ENCODE measurements around the gene HMCN2.

Gene HMCN2

GRCh38 chr9:130286781-130287428, 21.3 kb downstream of the HMCN2 start:
- no peak for DNase-seq
- no peak for TF ChIP-seq GATA1 (IDR thresholded peaks at IDR 0.05; ENCODE audit: low read depth, low read length)
- no peak for TF ChIP-seq POLR2A (IDR thresholded peaks at IDR 0.05; ENCODE audit: low read length)

GRCh38 chr9:130287736-130288135, 22.2 kb downstream of the HMCN2 start:
- no peak for DNase-seq
- TF ChIP-seq POLR2A (IDR thresholded peaks at IDR 0.05; ENCODE audit: low read length) = no peak
- no peak for TF ChIP-seq GATA1 (IDR thresholded peaks at IDR 0.05; ENCODE audit: low read depth, low read length)

GRCh38 chr9:130288393-130288792, 22.8 kb downstream of the HMCN2 start:
- no peak for TF ChIP-seq GATA1 (IDR thresholded peaks at IDR 0.05; ENCODE audit: low read depth, low read length)
- TF ChIP-seq POLR2A (IDR thresholded peaks at IDR 0.05; ENCODE audit: low read length) = no peak
- no peak for DNase-seq

DNA sequence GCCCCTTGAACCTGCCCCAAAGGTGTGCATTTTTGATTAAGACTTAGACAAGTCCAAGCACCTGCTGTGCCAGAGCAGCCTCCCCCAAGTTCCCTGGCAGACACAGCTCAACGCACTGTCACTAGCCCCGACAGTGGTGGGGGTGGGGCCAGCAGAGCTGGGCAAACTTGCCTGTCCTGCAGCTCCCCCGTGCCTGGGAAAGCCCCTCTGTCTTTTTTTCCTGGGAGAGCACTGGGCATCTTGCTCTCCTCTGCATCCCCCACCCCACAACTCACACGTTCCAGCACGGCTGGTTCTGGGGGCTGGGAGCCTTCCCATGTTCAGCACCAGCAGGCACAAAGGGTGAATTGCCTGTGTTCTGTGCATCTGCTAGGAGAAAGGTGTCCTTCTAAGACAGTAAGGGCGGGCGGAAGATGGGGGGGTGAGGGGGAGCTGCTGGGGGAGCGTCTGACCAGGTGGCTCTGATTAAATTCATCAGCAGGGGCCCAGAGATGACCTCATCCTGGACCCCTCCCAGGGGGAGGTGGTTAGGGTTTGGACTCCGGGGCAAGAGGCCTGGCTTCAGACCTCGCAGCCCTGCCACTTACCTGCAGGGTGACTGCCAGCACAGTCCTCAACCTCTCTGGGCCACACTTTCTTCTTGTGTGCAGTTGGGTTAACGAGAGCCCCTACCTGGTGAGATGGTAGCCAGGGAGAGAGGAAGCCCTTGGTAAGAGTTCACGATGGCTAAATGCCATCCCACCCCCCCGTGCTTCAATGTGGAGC, 23.5 kb downstream of the HMCN2 start:
- no peak for DNase-seq
- no peak for TF ChIP-seq POLR2A (IDR thresholded peaks at IDR 0.05; ENCODE audit: low read length)
- TF ChIP-seq GATA1 (IDR thresholded peaks at IDR 0.05; ENCODE audit: low read depth, low read length) = no peak

GRCh38 chr9:130289711-130290241, 24.2 kb downstream of the HMCN2 start:
- no peak for DNase-seq
- TF ChIP-seq POLR2A (IDR thresholded peaks at IDR 0.05; ENCODE audit: low read length) (no peak), GATA1 (IDR thresholded peaks at IDR 0.05; ENCODE audit: low read depth, low read length) (no peak)

DNA sequence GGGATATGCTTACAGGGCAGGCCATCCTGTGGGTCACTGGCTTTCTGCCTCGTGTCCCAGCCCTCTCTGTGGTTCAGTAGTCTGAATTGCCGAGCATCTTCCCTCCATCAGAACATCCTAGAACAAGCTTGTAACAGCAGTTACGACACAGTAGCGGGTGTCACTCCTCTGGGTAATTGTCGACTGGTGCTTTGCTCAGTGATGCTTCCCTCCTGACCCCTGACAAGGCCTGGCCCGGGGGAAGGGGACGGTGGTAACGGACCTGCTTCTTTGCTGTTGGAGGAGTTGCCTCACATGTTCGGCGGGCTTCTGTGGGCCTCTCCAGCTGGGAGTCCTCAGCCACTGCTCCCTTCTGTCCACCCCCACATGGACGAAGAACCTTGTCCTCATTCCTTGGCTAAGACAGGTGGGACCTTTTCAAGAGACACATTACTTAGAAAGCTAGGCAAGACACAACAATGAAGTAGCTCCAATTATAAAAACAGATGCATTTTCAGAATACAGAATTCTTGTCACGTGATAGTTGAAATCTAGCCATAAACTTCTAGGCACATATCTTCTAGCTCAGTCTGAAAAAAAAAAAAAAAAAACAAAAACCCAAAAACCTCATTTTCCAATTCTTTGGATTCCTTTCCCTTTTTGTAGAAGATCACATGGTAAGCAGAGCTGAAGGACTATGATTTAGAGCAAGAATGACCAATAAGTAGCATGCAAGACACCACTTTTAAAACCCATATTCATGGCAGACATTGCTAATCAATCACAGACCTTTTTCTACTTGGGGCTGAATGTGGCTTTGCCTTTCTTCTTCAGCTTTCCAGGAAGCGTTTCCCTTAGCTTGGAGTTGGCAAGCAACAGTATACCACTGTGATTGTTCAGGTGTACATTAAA, 25.0 kb downstream of the HMCN2 start:
- no peak for DNase-seq
- TF ChIP-seq GATA1 (IDR thresholded peaks at IDR 0.05; ENCODE audit: low read depth, low read length) = no peak
- TF ChIP-seq POLR2A (IDR thresholded peaks at IDR 0.05; ENCODE audit: low read length) = no peak

DNA sequence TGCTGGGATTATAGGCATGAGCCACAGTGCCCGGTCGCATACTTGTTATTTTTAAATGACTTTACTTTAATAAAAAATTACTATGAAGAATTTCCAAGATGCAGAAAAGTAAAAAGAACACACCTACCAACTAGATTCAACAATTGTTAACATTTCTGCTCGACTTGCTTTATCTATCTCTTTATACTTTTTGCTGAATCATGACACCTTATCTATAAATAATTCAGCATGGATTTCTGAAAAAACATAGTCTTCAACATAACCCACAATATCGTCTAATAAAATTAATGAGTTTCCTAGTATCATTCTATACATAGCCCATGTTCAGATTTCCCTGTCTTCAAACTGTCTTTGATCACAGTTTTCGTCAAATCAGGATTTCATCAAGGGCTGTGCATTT, 25.9 kb downstream of the HMCN2 start:
- TF ChIP-seq POLR2A (IDR thresholded peaks at IDR 0.05; ENCODE audit: low read length) (no peak), GATA1 (IDR thresholded peaks at IDR 0.05; ENCODE audit: low read depth, low read length) (no peak)
- DNase-seq = no peak

- DNase-seq = no peak
Observed at GRCh38 chr9:130292106-130292505, 26.5 kb downstream of the HMCN2 start.

DNA sequence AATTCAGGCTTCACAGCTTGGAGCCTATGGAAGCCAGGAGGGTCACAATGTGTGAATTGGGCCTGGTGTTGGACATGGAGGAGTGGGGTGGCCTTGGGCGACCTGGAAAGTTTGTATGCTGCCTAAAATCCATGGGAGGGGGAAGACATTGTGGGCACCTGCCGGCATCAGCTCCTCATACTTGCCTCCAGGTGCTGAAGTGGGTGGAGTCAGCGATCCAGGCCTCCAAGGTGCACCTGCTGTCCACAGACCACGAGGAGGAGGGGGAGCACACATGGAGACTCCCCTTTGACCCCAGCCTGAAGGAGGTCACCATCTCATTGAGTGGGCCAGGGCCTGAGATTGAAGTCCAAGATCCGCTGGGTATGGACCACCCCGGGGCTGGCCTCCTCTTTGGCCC, 29.1 kb downstream of the HMCN2 start:
- no peak for TF ChIP-seq POLR2A (IDR thresholded peaks at IDR 0.05; ENCODE audit: low read length)
- no peak for DNase-seq

More at GRCh38 chr9:130292106-130292505, 26.5 kb downstream of the HMCN2 start:
- no peak for TF ChIP-seq GATA1 (IDR thresholded peaks at IDR 0.05; ENCODE audit: low read depth, low read length)
- TF ChIP-seq POLR2A (IDR thresholded peaks at IDR 0.05; ENCODE audit: low read length) = no peak

GRCh38 chr9:130295431-130295830, 29.9 kb downstream of the HMCN2 start:
- TF ChIP-seq POLR2A (IDR thresholded peaks at IDR 0.05; ENCODE audit: low read length) (no peak), GATA1 (IDR thresholded peaks at IDR 0.05; ENCODE audit: low read depth, low read length) (no peak)
- DNase-seq = no peak

DNA sequence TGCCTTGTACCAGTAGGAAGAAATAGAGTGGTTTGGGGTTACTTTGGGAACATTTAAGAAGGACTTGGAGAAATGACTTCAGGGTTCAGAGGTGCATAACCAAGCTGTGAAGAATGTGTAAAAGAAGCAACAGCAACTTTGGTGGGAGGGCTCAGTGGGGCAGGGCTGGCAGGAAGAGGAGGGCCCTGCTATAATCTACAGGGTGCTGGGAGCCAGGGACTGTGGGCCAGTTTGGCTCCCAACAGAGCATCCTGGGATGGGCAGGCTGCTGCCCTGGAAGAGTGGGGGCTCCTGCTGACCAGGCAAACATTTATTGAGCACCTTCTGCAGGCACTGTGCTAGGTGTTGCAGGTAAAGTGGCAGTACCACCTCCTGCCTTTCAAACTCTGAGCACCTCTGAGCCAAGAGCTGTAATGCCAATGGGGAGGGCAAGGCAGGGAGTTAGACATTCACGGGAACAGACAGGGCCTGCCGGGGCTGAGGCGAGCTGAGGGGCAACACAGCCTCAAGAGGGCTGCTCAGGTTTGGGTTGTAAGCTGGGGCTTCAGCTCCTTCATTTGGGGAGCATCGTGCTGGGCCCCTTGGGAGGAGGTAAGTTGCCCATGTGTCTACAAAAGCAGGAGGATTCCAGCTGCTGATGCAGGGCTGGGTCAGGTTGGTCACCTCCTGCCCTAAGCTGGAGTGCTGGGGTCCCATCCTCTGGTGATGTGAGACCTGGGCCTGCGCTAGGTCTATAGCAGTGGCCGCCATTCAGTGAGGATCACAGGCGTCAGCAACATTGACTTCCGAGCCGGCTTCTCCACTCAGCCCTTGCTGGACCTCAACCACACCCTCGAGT, 30.6 kb downstream of the HMCN2 start:
- TF ChIP-seq GATA1 (IDR thresholded peaks at IDR 0.05; ENCODE audit: low read depth, low read length) = no peak
- no peak for DNase-seq

DNA sequence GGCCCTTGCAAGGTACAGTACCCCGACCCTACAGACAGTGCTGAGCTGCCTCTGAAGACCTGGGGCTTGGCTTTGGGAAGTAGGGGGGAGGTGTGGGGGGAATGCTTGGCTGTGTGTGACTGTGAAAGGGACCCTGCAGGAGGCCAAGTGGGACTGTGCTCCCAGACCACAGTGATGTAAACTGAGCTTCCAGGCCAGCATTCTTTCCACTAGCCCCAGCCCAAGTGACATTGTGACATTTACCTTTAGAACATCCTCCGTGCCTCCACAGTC, 31.2 kb downstream of the HMCN2 start:
- DNase-seq = no peak
- TF ChIP-seq POLR2A (IDR thresholded peaks at IDR 0.05; ENCODE audit: low read length) = no peak

DNA sequence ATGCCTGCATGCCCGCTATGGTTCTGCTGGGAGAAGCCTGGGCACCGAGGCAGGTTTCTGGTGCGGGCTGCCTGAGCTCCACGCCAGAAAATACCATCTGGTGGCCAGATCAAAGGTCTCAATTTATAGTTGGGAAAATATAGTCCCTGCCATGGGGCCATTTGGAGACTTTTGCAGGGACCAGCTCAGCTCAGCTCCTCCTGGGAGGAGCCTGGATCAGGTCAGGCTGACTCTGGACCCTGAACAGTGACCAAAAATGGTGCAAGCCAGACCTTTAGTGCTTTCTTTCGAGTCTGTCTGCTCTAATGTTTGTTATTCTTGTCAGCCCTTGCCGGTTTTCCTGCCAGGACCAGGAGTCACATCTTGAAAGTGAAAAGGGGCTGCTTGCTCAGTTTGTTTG, 31.8 kb downstream of the HMCN2 start:
- no peak for DNase-seq
- TF ChIP-seq GATA1 (IDR thresholded peaks at IDR 0.05; ENCODE audit: low read depth, low read length) (no peak), POLR2A (IDR thresholded peaks at IDR 0.05; ENCODE audit: low read length) (no peak)

Measured in erythroblast (primary cell).